Activated CD8-positive, alpha-beta T cell treated with anti-CD3 and anti-CD28 coated beads for 36 hours (primary cell): ENCODE data around the gene ST6GALNAC3. TPM values are rescaled to one million over a fixed set of nuclear protein-coding genes. Genes with fewer than 3 reads are reported as not detected.

Experiments
- ATAC-seq: fragments of 200-7000 bp; cut with Tn5 transposase; one replicate; pipeline ENCODE4 v1.10.0; 2021; ENCODE audit warnings: mild to moderate bottlenecking, moderate library complexity
- CTCF ChIA-PET: fragments of 350-600 bp; sonication (Branson Sonifier 250); formaldehyde crosslinking; loops from one replicate; lab custom pipeline; 2021; ENCODE audit warnings: antibody characterized with exemption; lab: Charles Lee
- POLR2A ChIA-PET: fragments of 350-600 bp; sonication (Branson Sonifier 250); formaldehyde crosslinking; loops from one replicate; lab custom pipeline; 2021; ENCODE audit warnings: antibody characterized with exemption; lab: Charles Lee
- DNase-seq: peaks from one replicate; pipeline ENCODE4 v3.0.0-alpha.2; 2020
- H3K27ac Mint-ChIP-seq: one replicate; pipeline ENCODE4 v1.8.0; 2021; ENCODE audit warnings: mild to moderate bottlenecking, mixed read lengths
- H3K27me3 Mint-ChIP-seq: one replicate; pipeline ENCODE4 v1.8.0; 2021; ENCODE audit warnings: mixed read lengths
- H3K36me3 Mint-ChIP-seq: one replicate; pipeline ENCODE4 v1.8.0; 2021; ENCODE audit warnings: low read depth, mixed read lengths
- H3K4me1 Mint-ChIP-seq: one replicate; pipeline ENCODE4 v1.8.0; 2021; ENCODE audit warnings: low read depth, mixed read lengths
- H3K4me3 Mint-ChIP-seq: one replicate; pipeline ENCODE4 v1.8.0; 2021; ENCODE audit warnings: mild to moderate bottlenecking, moderate library complexity, mixed read lengths
- H3K9me3 Mint-ChIP-seq: one replicate; pipeline ENCODE4 v1.8.0; 2021; ENCODE audit warnings: mixed read lengths
- intact Hi-C: fragments of 100-400 bp; cut with micrococcal nuclease; formaldehyde crosslinking; loops from one replicate; pipeline ENCODE4 v1.10.0; 2022
- total RNA-seq, 2 experiments: library from RNA; stranded (reverse); gene quantifications; one replicate each; pipeline ENCODE4 v1.2.3, GENCODE V29; 2021
- TF ChIP-seq, protein P1 (sequence below): fragments of 200-600 bp; IDR thresholded peaks from one replicate; pipeline ENCODE4 v1.8.0; 2022; ENCODE audit warnings: antibody characterized with exemption, mild to moderate bottlenecking

ST6GALNAC3 gene
- total RNA-seq, 2 experiments from 2014 or later, result 2.7 to 2.9 TPM

DNA sequence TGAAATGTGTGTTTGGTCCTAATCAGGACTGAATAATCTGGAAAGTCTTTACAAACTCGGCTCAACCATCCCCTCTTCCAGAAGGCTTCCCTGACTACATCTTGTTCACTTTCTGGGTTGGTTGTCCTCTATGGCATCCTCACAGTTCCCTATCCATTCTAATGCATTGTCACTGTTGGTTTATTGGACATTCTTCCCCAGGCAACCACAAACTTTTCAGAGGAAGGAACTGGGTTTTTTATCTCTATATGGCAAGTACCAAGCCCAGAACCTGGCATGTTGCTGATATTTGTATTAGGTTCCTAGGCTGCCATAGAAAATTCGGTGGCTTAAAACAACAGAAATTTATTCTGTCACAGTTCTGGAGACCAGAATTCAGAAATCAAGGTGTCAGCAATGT lies 429.2 kb downstream of the ST6GALNAC3 start:
- Mint-ChIP-seq H3K9me3 (no peaks in the 10 kb centered on the region), H3K27me3 (no peaks in the 10 kb centered on the region), H3K36me3 (no peaks in the 10 kb centered on the region), H3K4me1 (peaks cover 7% of the 10 kb centered on the region), H3K27ac (no peak overlapping the region), H3K4me3 (no peak overlapping the region)
- intact Hi-C loops, result no loop called here
- ChIA-PET CTCF (no interaction called here), POLR2A (no interaction called here)
- TF ChIP-seq, protein P1, sequence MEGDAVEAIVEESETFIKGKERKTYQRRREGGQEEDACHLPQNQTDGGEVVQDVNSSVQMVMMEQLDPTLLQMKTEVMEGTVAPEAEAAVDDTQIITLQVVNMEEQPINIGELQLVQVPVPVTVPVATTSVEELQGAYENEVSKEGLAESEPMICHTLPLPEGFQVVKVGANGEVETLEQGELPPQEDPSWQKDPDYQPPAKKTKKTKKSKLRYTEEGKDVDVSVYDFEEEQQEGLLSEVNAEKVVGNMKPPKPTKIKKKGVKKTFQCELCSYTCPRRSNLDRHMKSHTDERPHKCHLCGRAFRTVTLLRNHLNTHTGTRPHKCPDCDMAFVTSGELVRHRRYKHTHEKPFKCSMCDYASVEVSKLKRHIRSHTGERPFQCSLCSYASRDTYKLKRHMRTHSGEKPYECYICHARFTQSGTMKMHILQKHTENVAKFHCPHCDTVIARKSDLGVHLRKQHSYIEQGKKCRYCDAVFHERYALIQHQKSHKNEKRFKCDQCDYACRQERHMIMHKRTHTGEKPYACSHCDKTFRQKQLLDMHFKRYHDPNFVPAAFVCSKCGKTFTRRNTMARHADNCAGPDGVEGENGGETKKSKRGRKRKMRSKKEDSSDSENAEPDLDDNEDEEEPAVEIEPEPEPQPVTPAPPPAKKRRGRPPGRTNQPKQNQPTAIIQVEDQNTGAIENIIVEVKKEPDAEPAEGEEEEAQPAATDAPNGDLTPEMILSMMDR, result no peak
- no peak for ATAC-seq
- DNase-seq, result no peak

- no peaks in the 10 kb centered on the region for H3K36me3 Mint-ChIP-seq
- DNase-seq (no peak), ATAC-seq (no peak)
- H3K4me3 Mint-ChIP-seq, result no peak overlapping the region
- CTCF ChIA-PET, result no interaction called here
- peaks cover 7% of the 10 kb centered on the region for H3K4me1 Mint-ChIP-seq
- H3K27me3 Mint-ChIP-seq, result no peaks in the 10 kb centered on the region
- no peaks in the 10 kb centered on the region for H3K9me3 Mint-ChIP-seq
- TF ChIP-seq, protein P1, result no peak
- intact Hi-C loops, result no loop called here
- no peak overlapping the region for H3K27ac Mint-ChIP-seq
- POLR2A ChIA-PET, result no interaction called here
Observed at GRCh38 chr1:76507376-76507775, 432.8 kb downstream of the ST6GALNAC3 start.

DNA sequence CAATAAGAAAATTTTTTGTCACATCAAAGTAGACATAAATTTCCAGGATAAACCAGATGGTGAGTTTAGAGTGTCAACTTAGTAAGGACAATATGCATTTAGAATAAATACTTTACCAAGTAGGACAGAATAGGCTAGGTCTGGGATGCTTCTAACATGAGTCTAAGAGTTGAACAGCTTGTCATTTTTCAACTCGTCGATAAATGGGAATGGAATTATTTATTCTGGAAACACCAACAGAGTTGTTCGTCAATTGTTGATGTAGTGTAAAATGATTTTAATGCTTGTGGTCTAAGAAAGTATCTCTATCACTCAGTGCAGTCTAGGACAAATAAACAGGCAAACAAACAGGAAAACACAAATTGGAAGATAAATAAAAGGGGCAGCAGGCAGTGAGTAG lies 434.3 kb downstream of the ST6GALNAC3 start:
- Mint-ChIP-seq H3K4me1 (peaks cover 7% of the 10 kb centered on the region), H3K27ac (no peak overlapping the region), H3K9me3 (no peaks in the 10 kb centered on the region), H3K4me3 (no peak overlapping the region), H3K27me3 (no peaks in the 10 kb centered on the region), H3K36me3 (no peaks in the 10 kb centered on the region)
- TF ChIP-seq, protein P1, result no peak
- POLR2A ChIA-PET, result no interaction called here
- intact Hi-C loops, result no loop called here
- DNase-seq, result no peak
- ATAC-seq, result no peak
- CTCF ChIA-PET, result interaction anchor here (1.1 kb wide), 1 partner anchor 11 kb away, joined by 3 read pairs; no protein-coding TSS in a partner anchor

GRCh38 chr1:76510672-76511557 lies 436.4 kb downstream of the ST6GALNAC3 start:
- TF ChIP-seq, protein P1, result no peak
- Mint-ChIP-seq H3K4me1 (peaks cover 7% of the 10 kb centered on the region), H3K4me3 (no peak overlapping the region), H3K27ac (no peak overlapping the region), H3K9me3 (no peaks in the 10 kb centered on the region), H3K36me3 (no peaks in the 10 kb centered on the region), H3K27me3 (no peaks in the 10 kb centered on the region)
- POLR2A ChIA-PET, result no interaction called here
- ATAC-seq (no peak), DNase-seq (no peak)
- CTCF ChIA-PET, result interaction anchor here (1.0 kb wide), 1 partner anchor 13 kb away, joined by 3 read pairs; no protein-coding TSS in a partner anchor
- intact Hi-C loops, result no loop called here

DNA sequence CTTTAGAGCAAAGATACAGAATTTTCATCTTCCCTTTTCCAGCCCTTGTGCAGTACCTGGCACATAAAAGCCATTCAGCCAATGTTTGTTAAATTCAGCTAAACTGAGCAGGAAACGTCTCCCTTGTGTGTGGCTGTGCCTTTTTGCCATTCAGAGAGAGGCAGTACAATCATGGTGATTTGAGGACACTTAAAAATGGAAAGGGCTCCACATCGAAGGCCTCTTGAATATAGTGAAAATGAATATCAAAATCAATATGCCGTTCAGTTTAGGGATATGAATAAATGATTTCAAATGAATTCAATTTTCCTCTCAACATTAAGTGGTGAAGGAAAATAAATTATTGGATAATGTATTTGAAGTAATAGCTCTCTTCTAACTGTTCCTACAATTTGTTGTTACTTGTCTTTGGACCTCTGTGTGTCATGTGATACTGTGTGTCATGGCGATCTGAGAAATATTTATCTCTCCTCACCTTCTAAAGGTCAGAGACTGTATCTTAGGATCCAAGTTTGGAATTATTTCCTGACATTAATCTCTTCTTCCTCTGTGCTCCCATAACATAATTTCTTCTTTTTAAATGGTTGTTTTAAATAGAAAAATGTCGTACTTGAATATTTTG lies 437.1 kb downstream of the ST6GALNAC3 start:
- CTCF ChIA-PET, result interaction anchor here (0.8 to 1.0 kb wide), 2 partner anchors 14 to 24 kb away, joined by 3 read pairs; no protein-coding TSS in a partner anchor
- Mint-ChIP-seq H3K27me3 (no peaks in the 10 kb centered on the region), H3K9me3 (no peaks in the 10 kb centered on the region), H3K4me3 (no peak overlapping the region), H3K36me3 (no peaks in the 10 kb centered on the region), H3K4me1 (peaks cover 7% of the 10 kb centered on the region), H3K27ac (no peak overlapping the region)
- DNase-seq (no peak), ATAC-seq (no peak)
- intact Hi-C loops, result no loop called here
- TF ChIP-seq, protein P1, result no peak
- POLR2A ChIA-PET, result no interaction called here
